ENCODE data around the gene PHF19.

PHF19 gene

DNA sequence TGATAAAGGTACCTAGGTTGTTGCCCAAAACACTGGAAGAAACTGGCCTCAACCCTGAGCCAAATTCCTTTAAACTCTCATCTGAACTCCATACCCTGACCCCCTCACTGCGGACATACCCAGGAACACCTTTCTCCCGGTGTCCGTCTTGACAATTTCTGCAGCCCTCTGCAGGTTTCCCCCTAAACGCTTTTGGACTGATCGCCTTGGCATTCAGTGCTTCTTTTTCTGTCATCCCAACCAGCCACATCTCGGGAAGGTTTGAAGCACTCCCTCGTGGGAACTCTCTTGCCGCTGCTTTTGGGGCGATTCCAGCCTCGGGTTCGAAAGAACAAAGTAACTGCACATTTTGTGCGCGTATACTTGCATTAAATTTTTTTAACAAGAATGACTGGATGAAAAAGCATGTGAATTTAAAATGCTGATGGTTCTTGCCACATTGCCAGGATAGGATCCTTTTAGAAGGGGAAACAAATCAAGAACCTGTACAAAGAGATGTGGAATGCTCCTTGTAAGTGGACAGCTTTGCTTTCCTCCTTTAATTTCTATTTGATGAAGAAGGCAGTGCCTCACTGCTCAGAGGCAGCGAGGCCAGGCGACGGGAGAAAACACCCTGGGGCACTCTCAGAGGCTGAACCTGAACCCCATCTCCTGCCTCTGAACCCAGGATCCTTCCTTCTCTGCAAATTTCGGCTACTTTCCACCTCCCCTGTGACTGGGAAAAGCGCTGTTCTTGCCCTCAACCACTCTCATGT is 34.9 kb downstream of the PHF19 start:
- H3K4me3 ChIP-seq (ENCODE audit: low read depth, low read length) = peak overlapping the region; percentile 97
- in situ Hi-C loops (cut with HindIII; ENCODE audit: low sequenced_read_pairs) = no loop called here
- no peak for DNase-seq (ENCODE audit: low read depth)
- TF ChIP-seq CTCF (IDR thresholded peaks at IDR 0.05; ENCODE audit: low read depth, low read length, missing control alignments) = no peak

DNA sequence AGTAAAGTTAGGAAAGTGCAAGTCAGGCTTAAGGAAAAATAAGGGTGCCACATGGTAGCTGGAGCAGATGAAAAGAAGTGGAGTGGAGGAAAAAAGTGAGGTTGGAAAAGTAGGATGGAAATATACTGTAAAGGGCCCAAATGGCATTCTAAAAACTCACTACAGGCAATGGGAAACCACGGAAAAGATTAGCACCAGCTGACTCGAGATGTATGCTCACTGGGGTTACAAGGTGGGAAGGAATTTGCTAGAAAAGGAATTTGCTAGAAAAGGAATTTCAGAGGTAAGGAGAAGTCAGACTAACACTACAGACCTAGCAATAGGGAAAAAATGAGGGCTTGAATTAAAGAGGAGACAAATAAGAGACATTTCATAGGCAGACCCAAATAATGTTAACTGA is 37.8 kb downstream of the PHF19 start:
- H3K4me3 ChIP-seq (ENCODE audit: low read depth, low read length) = no peak overlapping the region
- TF ChIP-seq CTCF (IDR thresholded peaks at IDR 0.05; ENCODE audit: low read depth, low read length, missing control alignments) = no peak
- DNase-seq (ENCODE audit: low read depth) = peak; percentile 31
- in situ Hi-C loops (cut with HindIII; ENCODE audit: low sequenced_read_pairs) = no loop called here

DNA sequence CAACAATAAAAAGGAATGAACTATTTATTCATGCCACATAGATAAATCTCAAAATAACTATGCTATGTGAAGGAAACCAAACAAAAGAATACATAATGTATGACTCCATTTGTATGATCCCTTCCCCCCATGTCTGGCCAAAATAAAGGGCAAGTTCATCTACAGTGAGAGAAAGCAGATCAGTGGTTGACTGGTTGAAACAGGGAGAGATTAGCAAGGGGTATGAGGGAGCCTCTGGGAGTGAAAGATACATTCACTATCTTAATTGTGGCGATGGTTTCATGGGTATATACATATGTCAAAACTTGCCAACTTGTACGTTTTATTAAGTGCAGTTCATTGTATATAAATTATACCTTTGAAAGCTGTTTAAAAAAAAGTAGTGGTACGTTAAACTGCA is 39.1 kb downstream of the PHF19 start:
- no peak for DNase-seq (ENCODE audit: low read depth)
- TF ChIP-seq CTCF (IDR thresholded peaks at IDR 0.05; ENCODE audit: low read depth, low read length, missing control alignments) = no peak
- H3K4me3 ChIP-seq (ENCODE audit: low read depth, low read length) = no peak overlapping the region
- in situ Hi-C loops (cut with HindIII; ENCODE audit: low sequenced_read_pairs) = no loop called here

DNA sequence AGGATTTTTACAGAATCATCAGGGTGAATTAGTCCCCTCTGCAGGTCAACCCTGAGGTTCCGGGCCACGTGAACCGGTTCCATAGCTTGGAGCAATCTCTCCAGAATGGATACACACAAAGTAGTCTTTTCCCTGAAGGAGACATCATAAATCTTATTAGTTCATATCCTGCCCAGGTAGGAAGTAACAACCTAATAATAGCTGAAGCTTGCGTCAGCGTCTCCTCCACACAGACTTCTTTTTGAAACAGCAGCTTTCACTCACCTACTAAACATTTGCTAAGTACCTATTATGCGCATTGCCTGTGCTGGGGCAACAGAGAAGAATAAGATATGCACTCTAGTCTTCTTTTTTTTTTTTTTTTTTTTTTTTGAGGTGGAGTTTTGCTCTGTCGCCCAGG is 43.7 kb downstream of the PHF19 start:
- DNase-seq (ENCODE audit: low read depth) = no peak
- in situ Hi-C loops (cut with HindIII; ENCODE audit: low sequenced_read_pairs) = no loop called here
- TF ChIP-seq CTCF (IDR thresholded peaks at IDR 0.05; ENCODE audit: low read depth, low read length, missing control alignments) = no peak
- H3K4me3 ChIP-seq (ENCODE audit: low read depth, low read length) = no peak overlapping the region

DNA sequence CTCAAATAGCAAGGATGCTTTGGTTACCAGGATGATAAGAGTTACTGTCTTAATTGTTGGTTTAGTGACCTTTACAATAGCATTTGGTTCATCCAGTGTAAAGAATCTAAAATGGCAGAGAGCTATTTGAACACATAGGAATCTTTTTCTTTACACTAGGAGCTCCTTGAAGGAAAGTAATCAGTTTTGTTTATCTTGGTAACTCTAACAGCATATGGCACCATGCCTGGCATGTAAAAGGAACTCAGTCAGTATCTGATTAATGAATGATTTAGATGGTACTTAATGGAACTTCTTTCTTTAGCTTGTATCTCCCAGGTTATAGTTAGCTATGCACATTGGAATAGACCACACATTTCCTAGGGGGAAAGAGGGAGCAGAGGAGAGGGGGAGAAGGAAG is 44.2 kb downstream of the PHF19 start:
- no peak for TF ChIP-seq CTCF (IDR thresholded peaks at IDR 0.05; ENCODE audit: low read depth, low read length, missing control alignments)
- in situ Hi-C loops (cut with HindIII; ENCODE audit: low sequenced_read_pairs) = no loop called here
- H3K4me3 ChIP-seq (ENCODE audit: low read depth, low read length) = no peak overlapping the region
- no peak for DNase-seq (ENCODE audit: low read depth)

DNA sequence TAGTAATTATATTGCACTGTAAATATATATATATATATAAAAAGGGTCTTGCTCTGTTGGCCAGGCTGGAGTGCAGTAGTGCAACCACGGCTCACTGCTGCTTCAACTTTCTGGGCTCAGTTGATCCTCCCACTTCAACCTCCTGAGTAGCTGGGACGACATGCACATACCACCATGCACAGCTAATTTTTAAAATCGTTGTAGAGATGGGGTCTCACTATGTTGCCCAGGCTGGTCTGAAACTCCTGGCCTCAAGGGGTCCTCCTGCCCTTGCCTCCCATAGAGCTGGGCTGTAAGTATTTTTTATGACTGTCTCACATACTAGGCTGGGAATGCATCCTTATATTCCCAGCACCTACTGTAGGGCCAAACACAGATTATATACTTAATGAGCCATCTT is 46.1 kb downstream of the PHF19 start:
- H3K4me3 ChIP-seq (ENCODE audit: low read depth, low read length) = no peak overlapping the region
- in situ Hi-C loops (cut with HindIII; ENCODE audit: low sequenced_read_pairs) = no loop called here
- no peak for TF ChIP-seq CTCF (IDR thresholded peaks at IDR 0.05; ENCODE audit: low read depth, low read length, missing control alignments)
- DNase-seq (ENCODE audit: low read depth) = no peak

All from astrocyte of the cerebellum (primary cell).